ENCODE data around the gene LLGL2. TPM values are rescaled to one million over a fixed set of nuclear protein-coding genes. Genes with fewer than 3 reads are reported as not detected.

Gene LLGL2
- total RNA-seq, 1 donor from 2014 or later = 14.8 TPM

GRCh38 chr17:75499313-75500022 is 26.0 kb upstream of the LLGL2 start:
- no peaks in the 10 kb centered on the region for H3K9me3 Mint-ChIP-seq (ENCODE audit: unreplicated experiment)
- H3K27me3 Mint-ChIP-seq (ENCODE audit: low read depth, unreplicated experiment) = no peaks in the 10 kb centered on the region

GRCh38 chr17:75500419-75501216 is 24.9 kb upstream of the LLGL2 start:
- H3K4me3 ChIP-seq (ENCODE audit: insufficient read depth, low read depth, low read length) = no peak overlapping the region
- no peaks in the 10 kb centered on the region for H4K20me1 ChIP-seq (ENCODE audit: insufficient read depth, low read length)
- H3K9ac ChIP-seq (ENCODE audit: low read length) = no peak overlapping the region
- H3K27ac ChIP-seq (ENCODE audit: low read depth, low read length) = no peak overlapping the region
- H3K4me1 ChIP-seq (ENCODE audit: insufficient read depth, low read length) = no peaks in the 10 kb centered on the region
- no peaks in the 10 kb centered on the region for H3K9me3 ChIP-seq (ENCODE audit: insufficient read depth, low read depth, low read length)
- peaks cover 7% of the 10 kb centered on the region for H3K36me3 Mint-ChIP-seq (ENCODE audit: low read depth, unreplicated experiment)
- H3K4me3 Mint-ChIP-seq (ENCODE audit: unreplicated experiment) = no peak overlapping the region
- no peak overlapping the region for H3K27ac Mint-ChIP-seq (ENCODE audit: unreplicated experiment)
- H3K9me3 Mint-ChIP-seq (ENCODE audit: unreplicated experiment) = no peaks in the 10 kb centered on the region
- FAIRE-seq (no peak), DNase-seq (ENCODE audit: low read depth) (no peak)
- TF ChIP-seq CTCF (IDR thresholded peaks at IDR 0.05; ENCODE audit: insufficient read depth, low read depth, low read length) = no peak
- no peak for TF ChIP-seq EZH2 (IDR thresholded peaks at IDR 0.05; ENCODE audit: insufficient read depth, low read length)
- no peaks in the 10 kb centered on the region for H3K27me3 Mint-ChIP-seq (ENCODE audit: low read depth, unreplicated experiment)
- no peak overlapping the region for H3K4me2 ChIP-seq (ENCODE audit: low read length)
- no peak overlapping the region for H2AFZ ChIP-seq (ENCODE audit: low read depth, low read length)
- H3K4me1 Mint-ChIP-seq (ENCODE audit: low read depth, unreplicated experiment) = no peaks in the 10 kb centered on the region
- no peaks in the 10 kb centered on the region for H3K27me3 ChIP-seq (ENCODE audit: insufficient read depth, low read length)
- H3K36me3 ChIP-seq (ENCODE audit: insufficient read depth, low read length) = peaks cover 2% of the 10 kb centered on the region
- no peaks in the 10 kb centered on the region for H3K79me2 ChIP-seq (ENCODE audit: insufficient read depth, low read length)

More at GRCh38 chr17:75499313-75500022, 26.0 kb upstream of the LLGL2 start:
- no peak for DNase-seq (ENCODE audit: low read depth)
- no peaks in the 10 kb centered on the region for H3K4me1 Mint-ChIP-seq (ENCODE audit: low read depth, unreplicated experiment)
- FAIRE-seq = no peak
- no peak overlapping the region for H3K4me2 ChIP-seq (ENCODE audit: low read length)
- no peaks in the 10 kb centered on the region for H3K79me2 ChIP-seq (ENCODE audit: insufficient read depth, low read length)
- no peak for TF ChIP-seq CTCF (IDR thresholded peaks at IDR 0.05; ENCODE audit: insufficient read depth, low read depth, low read length)
- no peak for TF ChIP-seq EZH2 (IDR thresholded peaks at IDR 0.05; ENCODE audit: insufficient read depth, low read length)
- peaks cover 6% of the 10 kb centered on the region for H3K36me3 Mint-ChIP-seq (ENCODE audit: low read depth, unreplicated experiment)
- H3K4me3 ChIP-seq (ENCODE audit: insufficient read depth, low read depth, low read length) = no peak overlapping the region
- no peaks in the 10 kb centered on the region for H3K9me3 ChIP-seq (ENCODE audit: insufficient read depth, low read depth, low read length)
- H3K27me3 ChIP-seq (ENCODE audit: insufficient read depth, low read length) = no peaks in the 10 kb centered on the region
- no peaks in the 10 kb centered on the region for H4K20me1 ChIP-seq (ENCODE audit: insufficient read depth, low read length)
- no peak overlapping the region for H3K4me3 Mint-ChIP-seq (ENCODE audit: unreplicated experiment)
- H2AFZ ChIP-seq (ENCODE audit: low read depth, low read length) = no peak overlapping the region
- H3K27ac ChIP-seq (ENCODE audit: low read depth, low read length) = no peak overlapping the region
- H3K9ac ChIP-seq (ENCODE audit: low read length) = no peak overlapping the region
- peaks cover 2% of the 10 kb centered on the region for H3K36me3 ChIP-seq (ENCODE audit: insufficient read depth, low read length)
- no peak overlapping the region for H3K27ac Mint-ChIP-seq (ENCODE audit: unreplicated experiment)
- no peaks in the 10 kb centered on the region for H3K4me1 ChIP-seq (ENCODE audit: insufficient read depth, low read length)

Measured in astrocyte (in vitro differentiated cells and primary cell).